Measurements from ENCODE around the gene DBF4B.

The DBF4B gene

GRCh38 chr17:44796731-44797130 lies 88.3 kb downstream of the DBF4B start:
- DNase-seq (ENCODE audit: low read depth in 2 of 3, low spot score in 2 of 3) = no peak

DNA sequence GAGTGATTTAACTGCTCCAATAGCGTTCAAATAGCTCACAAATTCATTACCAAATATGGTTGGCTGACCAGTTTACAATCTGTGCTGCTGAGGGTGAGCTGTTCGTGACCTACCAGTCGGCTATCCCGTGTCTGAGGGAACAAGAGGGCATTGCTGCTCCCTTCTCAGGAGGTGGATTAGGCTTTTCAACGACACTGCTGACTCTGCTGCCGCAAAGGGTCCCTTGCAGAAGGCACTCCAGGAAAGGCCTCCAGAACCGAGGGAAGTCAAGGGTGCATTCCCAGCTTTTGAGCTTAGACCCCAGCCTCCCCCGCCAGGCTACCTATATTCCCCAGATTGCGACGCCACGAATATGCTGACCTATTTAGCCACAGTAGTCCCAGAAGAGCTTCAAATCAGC lies 89.3 kb downstream of the DBF4B start:
- DNase-seq (ENCODE audit: low read depth in 2 of 3, low spot score in 2 of 3) = no peak

DNA sequence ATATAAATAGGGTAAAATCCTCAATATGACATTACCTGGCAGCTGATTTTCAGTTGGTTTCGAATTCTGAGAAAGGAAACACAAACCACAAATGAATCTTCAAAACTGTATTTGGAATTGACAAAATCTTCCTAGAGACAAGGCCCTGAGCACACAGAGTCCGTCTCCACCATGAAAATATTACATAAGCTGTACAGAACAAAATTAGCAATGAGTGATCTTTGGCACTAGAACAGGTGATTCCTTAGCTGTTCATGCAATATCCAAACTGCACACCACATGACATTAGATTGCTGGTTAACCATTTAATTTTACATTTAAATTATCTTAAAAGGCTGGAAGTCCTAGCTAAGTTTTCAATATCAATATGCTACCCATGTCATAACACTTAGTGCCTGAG lies 89.9 kb downstream of the DBF4B start:
- no peak for DNase-seq (ENCODE audit: low read depth in 2 of 3, low spot score in 2 of 3)

Data from activated CD8-positive, alpha-beta memory T cell treated with anti-CD3 and anti-CD28 coated beads for 48 hours (primary cell).